Cerebellar cortex (tissue), 1 donor: ENCODE results near the gene IQCK.
"Not testable (repeated sequence)": the region's sequence is repeated elsewhere in the genome, so short reads cannot be mapped to it uniquely, and the experiment has no call there.

Source experiments
- DNase-seq: peaks from one replicate; pipeline ENCODE4 v3.0.0-alpha.2; 2015; ENCODE audit warnings: low spot score

The IQCK gene

DNA sequence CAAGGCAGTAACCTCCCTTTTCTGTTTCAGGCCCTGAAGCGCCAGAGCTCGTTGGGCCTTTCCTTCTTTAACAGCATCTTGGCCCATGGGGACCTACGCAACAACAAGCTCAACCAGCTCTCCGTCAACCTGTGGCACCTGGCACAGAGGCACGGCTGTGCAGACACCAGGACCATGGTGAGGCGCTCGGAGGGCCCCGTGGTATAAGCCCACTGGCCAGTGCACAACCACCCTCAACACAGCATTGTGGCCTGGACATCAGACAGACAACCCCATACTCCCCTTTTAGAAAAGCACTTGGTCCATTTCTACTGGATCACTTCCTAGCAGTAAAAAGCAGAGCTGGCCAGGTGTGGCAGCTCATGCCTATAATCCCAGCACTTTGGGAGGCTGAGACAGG lies 18.6 kb upstream of the IQCK start:
- no peak for DNase-seq

DNA sequence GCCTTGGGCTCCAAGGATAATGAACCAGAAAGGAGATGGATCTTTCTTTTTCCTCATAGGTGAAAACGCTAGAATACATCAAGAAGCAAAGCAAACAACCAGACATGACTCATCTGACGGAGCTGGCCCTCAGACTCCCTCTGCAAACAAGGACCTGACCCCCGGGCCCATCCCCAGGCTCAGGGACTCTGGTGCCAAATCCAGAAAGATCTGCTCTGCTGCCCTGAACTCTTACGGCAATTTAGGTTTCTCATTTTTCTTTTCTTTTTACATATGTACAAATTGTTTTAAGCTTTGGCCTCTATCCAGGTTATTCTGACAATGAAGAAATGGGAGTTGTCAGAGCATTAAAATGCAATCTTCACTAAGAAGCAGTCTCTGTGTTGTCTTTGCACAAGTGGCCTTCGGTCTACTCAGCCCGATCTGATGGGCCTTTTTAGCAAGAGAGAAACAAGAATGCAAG lies 17.7 kb upstream of the IQCK start:
- no peak for DNase-seq

DNA sequence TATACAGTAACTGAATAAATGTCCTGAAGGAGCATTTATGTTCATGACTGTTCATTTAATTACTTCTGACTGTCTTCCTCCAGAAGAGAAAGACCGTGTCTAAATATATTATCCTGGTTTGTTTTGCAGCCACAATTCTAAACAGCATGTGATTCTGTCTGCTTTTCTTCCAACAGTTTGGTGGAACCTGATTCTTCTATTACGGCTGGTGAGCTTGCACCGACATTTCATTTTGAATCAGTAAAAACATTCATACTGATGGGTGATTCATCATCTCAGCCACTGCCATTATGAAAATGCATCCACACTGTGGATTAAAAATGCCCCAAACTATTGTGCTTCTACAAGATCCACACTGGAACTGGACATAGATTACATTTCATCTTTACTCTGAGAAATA lies 17.0 kb upstream of the IQCK start:
- DNase-seq = no peak

DNA sequence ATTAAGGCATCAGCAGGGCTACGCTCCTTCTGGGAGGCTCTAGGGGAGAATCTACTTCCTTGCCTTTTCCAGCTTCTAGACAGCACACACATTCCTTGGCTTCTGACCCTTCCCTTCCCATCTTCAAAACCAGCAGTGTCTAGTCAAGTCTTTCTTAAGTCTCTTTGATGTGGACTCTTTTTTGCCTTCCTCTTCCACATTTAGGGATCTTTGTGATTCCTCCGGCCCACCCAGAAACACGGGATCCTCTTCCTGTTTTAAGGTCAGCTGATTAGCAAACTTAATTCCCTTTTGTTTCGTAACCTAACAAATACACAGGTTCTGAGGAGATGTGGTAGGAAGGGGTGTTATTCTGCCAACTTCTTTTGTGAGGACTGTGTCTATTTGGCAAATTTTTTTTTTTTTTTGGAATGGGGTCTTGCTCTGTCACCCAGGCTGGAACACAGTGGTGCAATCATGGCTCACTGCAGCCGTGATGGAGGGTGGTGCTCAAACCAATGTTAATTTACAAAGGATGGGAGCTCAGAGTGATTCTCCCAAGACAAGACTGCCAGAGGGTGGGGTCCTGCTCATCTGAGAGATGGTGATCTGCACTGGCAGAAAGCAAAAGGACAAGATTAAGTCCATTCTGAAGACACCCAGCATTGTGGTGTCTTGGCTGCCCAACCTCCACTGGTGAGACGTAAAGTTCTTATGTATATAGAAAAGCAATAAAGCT lies 14.7 kb upstream of the IQCK start:
- DNase-seq = no peak

DNA sequence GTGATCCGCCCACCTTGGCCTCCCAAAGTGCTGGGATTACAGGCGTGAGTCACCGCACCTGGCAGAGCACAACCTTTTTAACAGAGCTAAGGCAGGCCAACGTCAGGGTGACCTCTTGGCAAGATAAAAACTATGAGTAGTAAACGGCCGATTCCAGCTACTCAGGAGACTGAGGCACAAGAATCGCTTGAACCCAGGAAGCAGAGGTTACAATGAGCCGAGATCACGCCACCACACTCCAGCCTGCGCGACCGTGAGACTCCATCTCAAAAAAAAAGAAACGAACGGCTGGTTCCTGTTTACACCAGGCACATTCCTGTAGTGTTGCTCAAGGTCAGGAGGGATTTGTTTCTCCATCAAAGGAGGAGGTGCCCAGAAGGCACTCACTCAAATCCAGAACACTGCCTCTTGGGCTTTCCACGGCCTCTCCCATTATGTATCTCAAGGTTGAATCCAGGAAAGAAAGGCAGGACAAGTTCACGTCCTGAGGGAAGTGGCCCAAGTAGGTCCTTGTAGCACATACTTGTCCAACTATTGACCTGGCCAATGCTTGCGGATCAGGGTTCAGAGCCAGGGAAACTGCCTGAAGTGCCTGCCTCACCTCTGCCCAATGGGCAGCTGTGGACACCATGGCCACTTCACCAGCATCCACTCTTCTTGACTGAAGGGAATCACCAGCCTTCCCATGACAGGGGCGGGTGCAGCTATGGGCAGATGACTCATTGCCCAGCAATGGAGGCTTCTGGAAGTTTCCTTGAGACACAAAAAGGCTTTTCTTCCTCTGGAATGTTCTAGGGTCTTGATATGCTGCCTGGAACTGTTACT lies 13.5 kb upstream of the IQCK start:
- DNase-seq = no peak

DNA sequence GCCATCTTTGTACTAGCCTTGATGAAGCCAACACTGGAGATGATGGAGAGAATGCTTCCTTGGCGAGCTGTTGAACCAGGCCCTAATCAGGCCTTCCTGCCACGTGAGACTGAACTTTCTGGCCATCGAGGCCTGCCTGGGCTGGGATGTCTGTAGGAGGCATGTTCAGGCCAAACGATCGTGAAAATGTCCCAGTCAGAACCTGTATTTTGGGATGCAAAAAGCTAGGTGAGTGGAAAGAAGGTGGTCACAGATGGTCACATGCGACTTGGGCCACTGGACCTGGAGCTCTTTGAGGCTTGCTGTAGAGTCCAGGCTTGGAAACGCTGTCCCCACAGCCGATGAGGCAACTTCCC lies 12.9 kb upstream of the IQCK start:
- DNase-seq = no peak

DNA sequence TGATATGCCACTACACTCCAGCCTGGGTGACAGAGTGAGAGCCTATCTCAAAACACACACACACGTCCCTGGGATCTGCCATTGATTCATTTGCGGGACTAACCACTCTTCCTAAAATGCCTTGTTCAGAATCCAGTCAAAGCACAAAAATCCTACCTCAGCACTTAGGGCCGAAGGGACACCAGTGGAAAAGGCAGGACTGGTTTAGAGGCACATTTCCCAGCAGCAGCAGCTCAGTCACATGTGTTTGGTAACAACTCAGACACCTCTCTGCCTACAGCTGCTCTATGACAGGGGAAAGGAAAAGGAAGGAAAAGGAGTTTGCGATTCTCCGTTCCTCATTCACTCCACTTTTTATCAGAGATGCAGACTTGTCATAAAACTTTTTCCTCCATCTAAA lies 12.2 kb upstream of the IQCK start:
- DNase-seq = no peak

DNA sequence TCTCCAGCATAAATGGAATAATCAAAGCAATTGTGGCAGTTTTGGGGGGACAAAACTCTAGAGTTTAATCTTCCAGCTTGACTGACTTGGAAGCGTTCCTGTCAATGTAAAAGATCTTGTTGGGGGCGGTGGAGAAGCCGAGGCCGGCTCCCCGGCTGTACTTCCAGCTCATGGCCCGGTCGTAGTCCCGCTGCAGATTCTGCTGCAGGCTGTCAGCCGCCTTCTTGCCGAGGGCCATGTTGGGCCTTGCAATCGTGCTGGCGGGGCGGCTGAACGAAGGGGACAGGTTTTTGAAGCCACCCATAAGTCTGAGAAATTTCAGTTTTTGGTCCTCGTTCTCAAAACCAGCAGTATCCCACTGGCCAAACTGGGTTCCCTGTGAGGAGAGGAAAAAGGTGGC lies 11.2 kb upstream of the IQCK start:
- DNase-seq = no peak

DNA sequence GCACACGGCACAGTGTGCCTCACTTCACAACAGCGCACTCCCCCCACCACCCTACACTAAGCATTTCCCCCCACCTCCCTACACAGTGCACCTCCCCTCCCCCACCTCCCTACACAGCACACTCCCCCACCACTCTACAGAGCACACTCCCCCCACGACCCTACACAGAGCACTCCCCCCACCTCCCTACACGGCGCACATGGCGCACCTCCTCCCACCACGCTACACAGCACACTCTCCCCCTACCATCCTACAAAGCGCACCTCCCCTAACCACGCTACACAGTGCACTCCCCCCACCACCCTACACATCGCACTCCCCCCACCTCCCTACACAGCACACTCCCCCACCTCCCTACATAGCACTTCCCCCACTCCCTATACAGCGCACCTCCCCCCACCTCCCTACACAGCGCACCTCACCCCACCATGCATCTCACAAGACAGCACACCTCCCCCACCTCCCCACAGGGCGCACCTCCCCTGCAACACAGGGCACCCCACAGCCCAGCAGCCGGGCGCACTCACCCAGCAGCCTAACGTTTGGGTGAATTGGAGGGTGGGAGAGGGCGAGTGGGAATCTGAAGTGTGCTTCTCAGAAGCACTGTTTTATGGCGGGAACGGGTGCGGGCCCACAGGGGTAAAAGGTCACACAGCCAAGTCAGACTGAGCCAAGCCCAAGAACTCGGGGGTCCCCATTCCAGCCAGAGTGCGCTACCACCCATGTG lies 10.3 kb upstream of the IQCK start:
- DNase-seq = no peak

DNA sequence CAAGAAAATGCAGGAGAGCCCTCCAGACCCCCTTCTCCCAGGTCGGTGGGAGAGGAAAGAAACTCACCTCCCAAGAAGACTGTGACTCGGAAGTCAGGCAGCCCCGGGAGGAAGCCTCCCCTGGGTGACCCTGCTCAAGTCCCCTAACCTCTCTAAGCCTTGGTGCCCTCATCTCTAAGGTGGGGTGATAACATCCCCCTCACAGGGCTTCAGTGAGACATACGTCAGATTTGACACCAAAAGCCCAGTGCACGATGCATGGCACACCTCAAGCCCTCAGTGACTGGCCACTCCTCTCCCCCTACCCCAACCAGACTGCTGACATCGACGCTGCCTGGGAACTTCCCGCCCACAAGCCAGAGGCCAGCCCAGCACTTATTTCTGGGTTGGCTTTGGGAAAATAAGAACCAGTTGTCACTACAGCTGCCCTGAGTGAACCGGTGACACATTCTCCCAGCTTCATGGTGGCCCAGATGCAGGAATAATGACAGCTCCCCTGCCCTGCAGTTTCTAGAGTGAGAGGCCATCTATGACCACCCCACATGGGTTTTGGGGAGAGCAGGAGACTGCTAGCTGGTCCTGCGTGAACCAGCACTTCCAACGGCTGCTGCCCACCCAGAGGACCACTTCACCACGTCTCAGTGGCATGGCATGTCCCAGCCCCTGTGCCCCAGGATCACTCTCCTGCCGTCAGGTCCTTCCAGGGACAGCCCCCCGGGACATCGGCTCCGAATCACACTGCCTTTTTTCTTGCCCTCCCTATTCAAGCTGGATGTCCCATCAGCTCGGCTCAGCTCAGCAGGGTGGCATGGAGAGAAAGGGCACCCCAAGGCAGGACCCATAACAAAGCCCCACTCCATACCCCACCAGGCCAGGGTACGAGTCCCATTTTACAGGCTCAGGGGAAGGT lies 9.5 kb upstream of the IQCK start:
- no peak for DNase-seq

DNA sequence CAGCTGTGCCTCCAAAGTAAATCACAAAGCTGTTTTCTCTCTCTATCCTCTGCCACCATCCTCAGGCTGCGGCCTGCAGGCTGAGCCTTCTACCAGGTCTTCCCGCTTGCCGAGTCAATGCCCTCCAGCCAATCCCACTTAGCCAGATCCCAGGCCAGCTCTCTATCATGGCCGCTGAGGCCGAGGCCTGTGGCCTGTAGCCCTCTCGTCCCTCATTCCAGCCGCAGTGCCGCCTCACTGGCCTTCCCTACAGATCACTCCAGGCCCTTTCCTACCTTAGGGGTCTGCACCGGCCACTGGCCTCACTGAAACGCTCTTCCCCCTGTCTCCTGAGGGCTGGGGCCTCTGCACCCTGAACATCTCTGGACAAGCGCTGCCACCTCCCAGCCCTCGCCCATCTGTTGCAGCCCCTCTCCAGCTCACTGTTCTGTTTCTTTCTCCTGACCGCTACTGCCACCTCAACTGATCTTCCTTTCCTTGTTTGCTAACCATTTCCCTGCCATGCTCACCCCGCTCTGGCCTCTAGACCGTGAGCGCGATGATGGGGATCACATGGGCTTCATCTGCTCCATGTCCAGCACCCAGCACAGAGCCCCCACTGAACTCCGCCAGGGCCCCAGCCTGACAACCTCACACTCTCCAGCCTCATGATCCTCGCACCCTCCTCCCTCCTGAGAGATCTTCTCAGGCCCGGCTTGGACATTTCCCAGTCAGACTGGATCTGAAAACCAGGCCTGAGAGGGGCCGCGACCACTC lies 8.5 kb upstream of the IQCK start:
- DNase-seq = no peak

DNA sequence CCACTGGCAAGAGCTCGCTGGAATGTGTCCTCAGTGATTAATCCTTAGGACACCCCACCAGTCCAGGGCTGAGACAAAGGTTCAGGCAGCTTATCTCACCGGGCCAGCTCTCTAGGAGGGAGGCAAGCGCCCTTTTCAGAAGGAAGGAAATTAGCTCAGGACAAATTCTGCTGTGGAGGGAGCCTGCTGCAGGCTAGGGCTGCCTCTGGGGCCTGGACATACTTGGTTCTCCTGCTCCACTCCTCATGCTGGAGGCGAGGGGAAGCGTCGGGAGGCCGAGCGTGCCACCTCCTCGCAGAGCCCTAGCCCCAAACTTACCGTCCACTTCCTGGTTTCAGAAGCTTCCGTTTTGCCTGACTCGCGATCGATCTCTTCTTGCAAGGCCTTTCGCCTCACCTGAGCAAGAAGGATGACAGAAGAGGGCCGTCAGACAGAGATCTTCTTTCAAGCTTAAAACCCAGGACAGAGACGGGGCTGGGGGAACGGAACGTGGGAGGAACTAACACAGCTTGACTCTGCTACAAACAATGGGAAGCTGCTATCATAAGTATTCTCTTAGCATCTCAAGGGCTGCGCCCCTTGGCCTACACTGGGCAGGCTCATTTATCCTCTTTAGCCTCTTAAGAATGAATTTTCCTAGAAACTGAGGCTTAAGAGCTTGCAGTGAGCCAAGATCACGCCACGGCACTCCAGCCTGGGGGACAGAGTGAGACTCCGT lies 7.7 kb upstream of the IQCK start:
- DNase-seq = no peak

DNA sequence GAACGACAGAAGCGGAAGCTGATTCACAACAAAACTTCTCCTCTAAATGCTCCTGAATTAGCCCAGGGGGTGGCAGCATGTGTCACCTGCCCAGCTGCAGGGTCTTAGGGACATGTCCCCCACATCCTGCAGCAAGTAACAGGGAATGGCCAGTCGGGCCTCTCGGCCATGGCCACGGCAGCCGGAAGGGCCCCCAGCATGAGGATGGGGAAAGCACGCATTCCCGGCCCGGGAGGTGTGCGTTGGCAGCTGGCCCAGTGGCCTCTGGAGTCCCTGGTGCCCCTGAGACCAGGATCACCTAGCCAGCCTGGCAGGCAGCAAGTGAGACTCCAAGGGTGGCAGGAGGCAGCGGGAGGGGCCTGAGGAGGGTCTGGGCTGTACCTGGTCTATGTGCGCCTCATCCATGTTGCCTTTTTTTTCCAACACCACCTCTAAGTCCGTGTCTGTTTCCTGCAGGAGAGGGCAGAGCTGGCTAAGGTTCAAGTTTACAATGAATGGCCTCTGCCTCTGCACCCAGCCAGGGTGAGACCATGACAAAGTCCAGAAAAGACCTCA lies 7.0 kb upstream of the IQCK start:
- no peak for DNase-seq

DNA sequence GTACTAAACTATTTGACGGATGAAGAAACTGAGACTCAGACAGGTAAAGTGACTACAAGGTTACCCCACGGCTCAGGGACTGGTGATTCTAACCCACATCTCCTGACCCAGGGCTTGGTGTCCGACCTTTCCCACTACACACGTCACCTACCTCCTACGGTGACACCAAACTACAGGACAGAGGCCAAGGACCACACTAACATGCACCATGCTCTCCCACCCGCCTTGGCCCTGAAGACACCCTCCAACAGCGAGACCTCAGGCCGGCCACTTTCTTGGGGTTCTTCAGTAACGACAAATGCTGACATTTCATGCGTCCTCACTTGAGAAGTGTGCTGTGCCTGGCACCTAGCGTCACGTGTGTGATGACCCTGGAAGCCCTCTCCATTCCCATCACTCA lies 6.4 kb upstream of the IQCK start:
- no peak for DNase-seq

DNA sequence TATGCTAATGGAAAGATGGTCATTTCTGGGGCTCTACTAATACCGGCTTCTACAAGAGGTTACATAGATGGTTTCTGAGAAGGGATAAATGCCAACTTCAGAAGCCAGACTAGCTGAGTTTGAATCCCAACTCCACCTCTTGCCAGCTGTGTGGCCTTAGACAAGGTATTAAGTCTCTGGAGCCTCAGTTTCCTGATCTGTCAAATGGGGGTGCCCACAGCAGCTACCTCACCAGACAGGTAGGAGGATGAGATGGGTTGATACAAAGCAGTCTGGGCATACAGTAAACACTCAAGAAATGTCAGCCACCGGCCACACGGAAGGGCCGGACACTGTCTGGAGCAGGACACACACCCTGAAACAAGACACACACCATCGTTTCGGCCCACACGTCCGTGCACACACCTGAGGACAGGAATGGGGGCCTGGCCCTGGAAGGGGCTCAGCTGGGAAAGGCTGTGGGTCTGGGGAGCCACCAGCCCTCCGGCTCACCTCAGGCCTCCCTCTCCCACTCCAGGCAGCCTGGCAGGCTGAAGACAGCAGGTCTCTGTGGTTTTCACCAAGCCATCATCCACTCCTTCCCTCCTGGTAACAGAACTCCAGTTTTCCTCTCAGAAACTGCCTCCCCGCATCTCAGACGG lies 5.5 kb upstream of the IQCK start:
- DNase-seq = no peak

DNA sequence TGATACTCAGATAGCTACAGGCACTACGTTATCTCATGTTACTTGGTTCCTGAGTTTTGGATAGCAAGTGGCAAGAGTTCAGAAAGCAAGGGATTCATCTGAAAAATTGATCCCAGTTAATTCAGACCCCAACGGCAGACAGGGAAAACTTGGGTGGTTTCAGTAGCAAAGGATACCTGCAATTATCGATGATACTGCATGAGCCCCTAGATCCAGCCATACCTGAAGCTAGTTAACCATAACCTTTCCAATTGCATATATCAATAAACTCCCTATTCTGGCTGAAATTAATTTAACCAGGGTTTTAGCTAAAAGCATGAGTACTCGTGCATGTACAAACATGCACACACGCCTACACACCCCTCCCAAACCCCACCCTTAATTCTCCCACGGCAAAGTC lies 4.4 kb upstream of the IQCK start:
- no peak for DNase-seq

DNA sequence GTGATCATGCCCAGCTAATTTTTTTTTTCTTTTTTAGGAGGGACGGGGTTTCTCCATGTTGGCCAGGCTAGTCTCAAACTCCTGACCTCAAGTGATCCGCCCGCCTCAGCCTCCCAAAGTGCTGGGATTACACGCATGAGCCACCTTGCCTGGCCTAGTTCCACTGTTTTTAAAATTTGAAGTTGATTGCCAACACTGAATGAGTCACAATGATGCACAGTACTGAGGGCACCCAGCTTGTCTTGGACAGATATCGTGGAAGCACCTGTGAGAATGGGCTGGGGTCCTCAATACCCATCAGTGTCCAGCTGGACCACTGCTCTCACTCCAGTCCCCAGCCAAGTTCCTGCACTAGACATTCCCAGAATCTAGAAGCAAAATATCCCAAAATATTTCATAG lies 2.5 kb upstream of the IQCK start:
- DNase-seq = no peak

DNA sequence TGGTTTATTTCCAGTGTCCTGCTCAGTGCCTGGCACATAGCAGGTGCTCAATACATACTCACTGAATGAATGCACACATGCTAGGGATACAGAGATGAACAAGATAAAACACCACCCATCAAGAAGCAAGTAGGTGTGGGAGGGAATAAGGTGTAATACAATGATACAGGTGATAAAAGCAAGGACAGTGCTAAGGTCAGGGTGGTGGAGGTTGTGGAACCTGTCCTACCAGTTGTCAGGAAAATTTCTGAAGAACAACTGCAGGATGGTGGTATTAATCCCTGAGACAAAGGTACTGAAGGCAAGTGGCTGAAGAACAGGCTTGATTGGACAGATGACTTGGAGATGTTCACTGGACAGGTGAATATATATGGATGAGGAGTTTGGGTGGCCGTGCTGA lies 1.9 kb upstream of the IQCK start:
- no peak for DNase-seq

DNA sequence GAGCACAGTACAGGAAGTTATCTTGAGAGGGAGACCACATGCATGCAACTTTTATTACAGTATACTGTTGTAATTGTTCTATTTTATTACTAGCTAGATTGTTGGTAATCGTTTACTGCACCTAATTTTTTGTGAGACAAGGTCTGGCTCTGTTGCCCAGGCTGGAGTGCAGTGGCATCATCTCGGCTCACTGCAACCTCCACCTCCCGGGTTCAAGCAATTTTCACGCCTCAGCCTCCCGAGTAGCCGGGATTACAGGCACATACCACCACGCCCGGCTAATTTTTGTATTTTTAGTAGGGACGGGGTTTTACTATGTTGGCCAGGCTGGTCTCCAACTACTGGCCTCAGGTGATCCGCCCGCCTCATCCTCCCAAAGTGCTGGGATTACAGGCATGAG lies 1.3 kb upstream of the IQCK start:
- not testable (repeated sequence) for DNase-seq

DNA sequence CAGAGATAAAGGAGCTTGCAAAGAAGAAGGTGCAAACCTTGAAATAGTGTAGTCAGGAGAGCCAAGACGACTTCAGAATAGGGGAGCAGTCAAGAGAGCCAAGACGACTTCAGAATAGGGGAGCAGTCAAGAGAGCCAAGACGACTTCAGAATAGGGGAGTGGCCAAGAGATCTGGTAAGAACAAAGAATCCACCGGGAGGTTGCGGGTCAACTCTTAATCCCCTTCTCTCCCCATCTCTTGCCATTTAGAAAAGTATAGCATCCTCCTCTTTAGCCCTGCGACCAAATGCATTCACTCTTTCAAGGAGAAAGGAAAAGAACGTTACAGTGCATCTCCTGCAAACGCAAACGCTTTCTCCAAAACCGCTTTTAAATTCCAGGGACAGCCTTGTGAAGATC lies 757 bp upstream of the IQCK start:
- DNase-seq = no peak
